ENCODE data around the gene IL36A. TPM values are rescaled to one million over a fixed set of nuclear protein-coding genes. Genes with fewer than 3 reads are reported as not detected.

IL36A gene
- total RNA-seq, 1 experiment from 2014 or later, result not detected

- Mint-ChIP-seq H3K4me1 (ENCODE audit: low read depth, unreplicated experiment) (peaks cover 28% of the 10 kb centered on the region), H3K4me3 (ENCODE audit: low read depth, unreplicated experiment) (no peak overlapping the region), H3K9me3 (ENCODE audit: low read depth, unreplicated experiment) (no peaks in the 10 kb centered on the region), H3K27me3 (ENCODE audit: unreplicated experiment) (no peaks in the 10 kb centered on the region), H3K27ac (ENCODE audit: unreplicated experiment) (peak overlapping the region; percentile 8), H3K36me3 (ENCODE audit: insufficient read depth, unreplicated experiment) (no peaks in the 10 kb centered on the region)
- no TSS peak for BruUV-seq (replicated peaks)
- peak; percentile 22 for DNase-seq
- intact Hi-C loops (cut with micrococcal nuclease; ENCODE audit: unreplicated experiment), result no loop called here
- CTCF ChIA-PET, result no interaction called here
- TF ChIP-seq CTCF (IDR thresholded peaks at IDR 0.05; ENCODE audit: unreplicated experiment), result no peak
Measured at GRCh38 chr2:113039158-113039557, 33.9 kb downstream of the IL36A start.

DNA sequence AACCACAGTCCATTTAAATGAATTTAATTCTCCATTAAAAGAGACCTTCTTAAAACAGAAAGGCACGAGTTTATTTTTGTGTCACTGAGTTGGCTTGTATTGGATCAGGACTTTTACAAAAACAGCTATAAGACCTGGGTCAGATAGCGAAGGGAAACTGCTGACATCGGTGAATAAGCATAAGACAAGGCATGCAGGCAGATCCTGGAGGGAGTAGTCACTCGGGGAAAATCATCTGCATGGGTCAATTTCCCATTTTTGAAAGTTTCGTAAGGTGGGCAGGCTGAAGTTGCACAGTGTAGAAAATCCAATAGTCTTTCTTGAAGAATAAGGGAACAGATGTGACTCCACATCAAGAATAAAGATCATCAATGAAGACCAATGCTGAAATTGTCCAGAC, 34.5 kb downstream of the IL36A start:
- Mint-ChIP-seq H3K4me3 (ENCODE audit: low read depth, unreplicated experiment) (no peak overlapping the region), H3K36me3 (ENCODE audit: insufficient read depth, unreplicated experiment) (no peaks in the 10 kb centered on the region), H3K9me3 (ENCODE audit: low read depth, unreplicated experiment) (no peaks in the 10 kb centered on the region), H3K4me1 (ENCODE audit: low read depth, unreplicated experiment) (peaks cover 28% of the 10 kb centered on the region), H3K27me3 (ENCODE audit: unreplicated experiment) (no peaks in the 10 kb centered on the region), H3K27ac (ENCODE audit: unreplicated experiment) (peak overlapping the region; percentile 8)
- no peak for DNase-seq
- no TSS peak for BruUV-seq (replicated peaks)
- TF ChIP-seq CTCF (IDR thresholded peaks at IDR 0.05; ENCODE audit: unreplicated experiment), result no peak
- intact Hi-C loops (cut with micrococcal nuclease; ENCODE audit: unreplicated experiment), result no loop called here
- CTCF ChIA-PET, result no interaction called here

DNA sequence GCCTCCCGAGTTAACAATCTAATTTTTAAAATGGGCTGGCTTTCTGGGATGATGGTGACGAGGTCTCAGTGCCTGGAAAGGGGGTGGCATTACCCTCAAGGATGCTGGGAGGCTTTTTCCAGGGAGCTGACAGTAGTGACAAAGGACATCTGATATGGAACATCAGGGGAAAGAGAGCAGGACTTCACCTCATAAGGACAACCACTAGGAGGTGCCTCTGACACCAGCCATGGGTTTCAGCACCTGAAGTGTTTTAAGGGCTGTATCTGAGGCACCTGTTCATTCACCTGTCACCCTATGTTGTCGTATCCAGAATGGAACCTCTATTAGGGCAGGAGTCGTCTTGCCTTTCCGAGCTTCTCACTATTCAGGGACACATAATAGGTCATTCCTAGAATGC, 36.6 kb downstream of the IL36A start:
- Mint-ChIP-seq H3K4me3 (ENCODE audit: low read depth, unreplicated experiment) (no peak overlapping the region), H3K9me3 (ENCODE audit: low read depth, unreplicated experiment) (peaks cover 4% of the 10 kb centered on the region), H3K27ac (ENCODE audit: unreplicated experiment) (no peak overlapping the region), H3K4me1 (ENCODE audit: low read depth, unreplicated experiment) (peaks cover 28% of the 10 kb centered on the region), H3K36me3 (ENCODE audit: insufficient read depth, unreplicated experiment) (no peaks in the 10 kb centered on the region), H3K27me3 (ENCODE audit: unreplicated experiment) (no peaks in the 10 kb centered on the region)
- peak; percentile 35 for DNase-seq
- TF ChIP-seq CTCF (IDR thresholded peaks at IDR 0.05; ENCODE audit: unreplicated experiment), result peak; percentile 34
- intact Hi-C loops (cut with micrococcal nuclease; ENCODE audit: unreplicated experiment), result loop anchor here (2.0 kb wide), 1 partner anchor 37 kb away; no protein-coding TSS in a partner anchor
- CTCF ChIA-PET, result interaction anchor here (1.0 kb wide), 1 partner anchor 36 kb away, joined by 3 read pairs; no protein-coding TSS in a partner anchor
- no TSS peak for BruUV-seq (replicated peaks)

DNA sequence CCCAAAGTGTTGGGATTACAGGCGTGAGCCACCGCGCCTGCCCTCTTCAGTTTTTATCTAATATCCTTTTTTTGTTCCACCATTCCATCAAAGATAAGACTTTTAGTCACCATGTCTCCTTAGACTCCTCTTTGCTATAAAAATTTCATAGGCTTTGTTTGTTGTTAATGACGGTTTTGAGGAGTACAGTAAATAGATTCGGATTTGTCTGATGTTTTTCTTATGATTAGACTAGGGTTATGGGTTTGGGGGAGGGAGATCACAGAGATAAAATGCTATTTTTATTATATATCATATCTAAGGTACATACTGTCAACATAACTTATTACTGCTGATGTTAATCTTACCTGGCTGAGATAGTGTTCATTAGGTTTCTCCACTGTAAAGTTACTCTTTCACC, 41.2 kb downstream of the IL36A start:
- H3K36me3 Mint-ChIP-seq (ENCODE audit: insufficient read depth, unreplicated experiment), result no peaks in the 10 kb centered on the region
- no peaks in the 10 kb centered on the region for H3K4me1 Mint-ChIP-seq (ENCODE audit: low read depth, unreplicated experiment)
- TF ChIP-seq CTCF (IDR thresholded peaks at IDR 0.05; ENCODE audit: unreplicated experiment), result no peak
- no peak overlapping the region for H3K4me3 Mint-ChIP-seq (ENCODE audit: low read depth, unreplicated experiment)
- H3K9me3 Mint-ChIP-seq (ENCODE audit: low read depth, unreplicated experiment), result peaks cover 7% of the 10 kb centered on the region
- no peak for DNase-seq
- no peak overlapping the region for H3K27ac Mint-ChIP-seq (ENCODE audit: unreplicated experiment)
- no TSS peak for BruUV-seq (replicated peaks)
- CTCF ChIA-PET, result no interaction called here
- H3K27me3 Mint-ChIP-seq (ENCODE audit: unreplicated experiment), result no peaks in the 10 kb centered on the region
- intact Hi-C loops (cut with micrococcal nuclease; ENCODE audit: unreplicated experiment), result no loop called here
